ENCODE data around the gene KCNK10.

GRCh38 chr14:88164906-88165534 lies 158.0 kb downstream of the KCNK10 start:
- no peak for TF ChIP-seq MAFK (IDR thresholded peaks at IDR 0.05; ENCODE audit: partially characterized antibody)
- no peak for TF ChIP-seq CTCF (IDR thresholded peaks at IDR 0.05)
- TF ChIP-seq NR3C1 (IDR thresholded peaks at IDR 0.05), result no peak
